ENCODE measurements around the gene TSC2.
A peak's percentile ranks its signal among the peaks of the same experiment; 100 is the strongest.

Gene TSC2

GRCh38 chr16:2037115-2037514, 10.7 kb upstream of the TSC2 start:
- in situ Hi-C loops (cut with HindIII; ENCODE audit: low pct_unique_long_range_greater_than_20kb, low sequenced_read_pairs): no loop called here
- TF ChIP-seq JUND (IDR thresholded peaks at IDR 0.05; ENCODE audit: low read depth): no peak

GRCh38 chr16:2037647-2038381, 10.0 kb upstream of the TSC2 start:
- DNase-seq (ENCODE audit: low read depth in 1 of 2, low spot score in 1 of 2): no peak
- in situ Hi-C loops (cut with HindIII; ENCODE audit: low pct_unique_long_range_greater_than_20kb, low sequenced_read_pairs): no loop called here

More at GRCh38 chr16:2037115-2037514, 10.7 kb upstream of the TSC2 start:
- no peak for DNase-seq (ENCODE audit: low read depth in 1 of 2, low spot score in 1 of 2)

GRCh38 chr16:2038382-2039231, 9.2 kb upstream of the TSC2 start:
- in situ Hi-C loops (cut with HindIII; ENCODE audit: low pct_unique_long_range_greater_than_20kb, low sequenced_read_pairs): no loop called here
- no peak for TF ChIP-seq JUND (IDR thresholded peaks at IDR 0.05; ENCODE audit: low read depth)
- DNase-seq (ENCODE audit: low read depth in 1 of 2, low spot score in 1 of 2): no peak

More at GRCh38 chr16:2037647-2038381, 10.0 kb upstream of the TSC2 start:
- TF ChIP-seq JUND (IDR thresholded peaks at IDR 0.05; ENCODE audit: low read depth): no peak

- in situ Hi-C loops (cut with HindIII; ENCODE audit: low pct_unique_long_range_greater_than_20kb, low sequenced_read_pairs): no loop called here
- no peak for TF ChIP-seq JUND (IDR thresholded peaks at IDR 0.05; ENCODE audit: low read depth)
- peak; percentile 68 to 95 for DNase-seq (ENCODE audit: low read depth in 1 of 2, low spot score in 1 of 2)
Observed at GRCh38 chr16:2039274-2040031, 8.3 kb upstream of the TSC2 start.

GRCh38 chr16:2040041-2040786, 7.6 kb upstream of the TSC2 start:
- in situ Hi-C loops (cut with HindIII; ENCODE audit: low pct_unique_long_range_greater_than_20kb, low sequenced_read_pairs): no loop called here
- no peak for TF ChIP-seq JUND (IDR thresholded peaks at IDR 0.05; ENCODE audit: low read depth)
- no peak for DNase-seq (ENCODE audit: low read depth in 1 of 2, low spot score in 1 of 2)

GRCh38 chr16:2040787-2041522, 6.8 kb upstream of the TSC2 start:
- in situ Hi-C loops (cut with HindIII; ENCODE audit: low pct_unique_long_range_greater_than_20kb, low sequenced_read_pairs): no loop called here
- no peak for TF ChIP-seq JUND (IDR thresholded peaks at IDR 0.05; ENCODE audit: low read depth)
- DNase-seq (ENCODE audit: low read depth in 1 of 2, low spot score in 1 of 2): no peak

- no peak for TF ChIP-seq JUND (IDR thresholded peaks at IDR 0.05; ENCODE audit: low read depth)
- in situ Hi-C loops (cut with HindIII; ENCODE audit: low pct_unique_long_range_greater_than_20kb, low sequenced_read_pairs): no loop called here
- DNase-seq (ENCODE audit: low read depth in 1 of 2, low spot score in 1 of 2): no peak
Observed at GRCh38 chr16:2042171-2042985, 5.4 kb upstream of the TSC2 start.

GRCh38 chr16:2042986-2043666, 4.7 kb upstream of the TSC2 start:
- in situ Hi-C loops (cut with HindIII; ENCODE audit: low pct_unique_long_range_greater_than_20kb, low sequenced_read_pairs): no loop called here
- DNase-seq (ENCODE audit: low read depth in 1 of 2, low spot score in 1 of 2): no peak
- no peak for TF ChIP-seq JUND (IDR thresholded peaks at IDR 0.05; ENCODE audit: low read depth)

- TF ChIP-seq JUND (IDR thresholded peaks at IDR 0.05; ENCODE audit: low read depth): no peak
- no peak for DNase-seq (ENCODE audit: low read depth in 1 of 2, low spot score in 1 of 2)
- in situ Hi-C loops (cut with HindIII; ENCODE audit: low pct_unique_long_range_greater_than_20kb, low sequenced_read_pairs): no loop called here
Observed at GRCh38 chr16:2043667-2044451, 3.9 kb upstream of the TSC2 start.

- no peak for TF ChIP-seq JUND (IDR thresholded peaks at IDR 0.05; ENCODE audit: low read depth)
- DNase-seq (ENCODE audit: low read depth in 1 of 2, low spot score in 1 of 2): no peak
- in situ Hi-C loops (cut with HindIII; ENCODE audit: low pct_unique_long_range_greater_than_20kb, low sequenced_read_pairs): no loop called here
Observed at GRCh38 chr16:2044541-2044940, 3.2 kb upstream of the TSC2 start.

Measured in T47D (cell line).